HG02981 (cell line): ENCODE results near the gene ANKRD13A.
A peak's percentile ranks its signal among the peaks of the same experiment; 100 is the strongest.

Experiments used
- ATAC-seq: cut with Tn5 transposase; IDR thresholded peaks from one replicate; pipeline ENCODE4 v1.9.1; 2021; ENCODE audit warnings: mild to moderate bottlenecking, moderate library complexity; ENCODE audit not compliant: unreplicated experiment

The ANKRD13A gene

GRCh38 chr12:109998904-109999648 lies at the start of gene ANKRD13A:
Gene ANKRD13A (plus strand): TSS chr12:109999430. CDS start chr12:109999689, 259 bp downstream.
- peak; percentile 38 for ATAC-seq

- ATAC-seq = no peak
Observed at GRCh38 chr12:109950625-109951024, 48.6 kb upstream of the ANKRD13A start.

GRCh38 chr12:109951136-109951535 lies 48.1 kb upstream of the ANKRD13A start:
- ATAC-seq = no peak

GRCh38 chr12:109951751-109952150 lies 47.5 kb upstream of the ANKRD13A start:
- ATAC-seq = no peak

- no peak for ATAC-seq
Observed at GRCh38 chr12:109952160-109952858, 46.9 kb upstream of the ANKRD13A start.

DNA sequence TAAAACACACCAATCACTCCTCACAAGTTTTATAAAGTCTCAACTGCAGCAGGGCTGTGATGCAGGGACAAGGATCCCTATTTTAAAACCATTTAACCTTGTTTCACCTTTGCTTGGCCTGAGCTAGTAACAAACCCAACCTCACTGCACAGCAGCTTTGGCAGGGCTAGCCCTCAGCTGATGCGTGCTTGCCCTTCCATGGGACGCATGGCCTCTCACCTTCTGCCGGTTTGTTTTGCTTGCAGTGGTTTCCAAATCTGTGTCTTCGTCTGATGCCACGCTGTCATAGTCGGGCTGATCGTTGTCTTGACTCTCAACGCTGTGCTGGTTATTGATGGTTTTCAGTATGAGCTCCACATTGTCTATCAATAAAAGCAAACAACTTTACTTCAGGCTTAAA lies 46.4 kb upstream of the ANKRD13A start:
- no peak for ATAC-seq

- no peak for ATAC-seq
Observed at GRCh38 chr12:109953656-109954055, 45.6 kb upstream of the ANKRD13A start.

GRCh38 chr12:109958374-109958773 lies 40.9 kb upstream of the ANKRD13A start:
- ATAC-seq = no peak

GRCh38 chr12:109959411-109960093 lies 39.7 kb upstream of the ANKRD13A start:
- ATAC-seq = no peak

- no peak for ATAC-seq
Observed at GRCh38 chr12:109961201-109961600, 38.0 kb upstream of the ANKRD13A start.

DNA sequence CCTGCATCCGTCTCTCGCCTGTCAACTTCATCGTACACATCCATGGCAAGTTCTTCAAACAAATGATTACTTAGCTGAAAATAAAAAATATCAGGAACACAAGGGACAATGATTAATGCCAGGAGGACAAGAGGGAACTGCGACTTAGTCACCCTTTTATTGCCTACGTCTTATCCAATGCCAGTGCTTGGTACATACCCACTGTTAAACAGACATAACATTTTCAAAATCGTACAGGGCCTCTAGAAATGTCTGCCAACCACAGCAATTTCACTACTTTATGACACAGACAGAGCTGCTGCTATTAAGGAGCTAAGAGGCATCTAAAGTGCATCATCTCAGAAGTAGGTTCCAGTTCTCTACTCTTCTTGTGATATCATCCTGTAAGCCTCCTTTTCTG lies 37.6 kb upstream of the ANKRD13A start:
- ATAC-seq = no peak

GRCh38 chr12:109962398-109962797 lies 36.8 kb upstream of the ANKRD13A start:
- no peak for ATAC-seq

DNA sequence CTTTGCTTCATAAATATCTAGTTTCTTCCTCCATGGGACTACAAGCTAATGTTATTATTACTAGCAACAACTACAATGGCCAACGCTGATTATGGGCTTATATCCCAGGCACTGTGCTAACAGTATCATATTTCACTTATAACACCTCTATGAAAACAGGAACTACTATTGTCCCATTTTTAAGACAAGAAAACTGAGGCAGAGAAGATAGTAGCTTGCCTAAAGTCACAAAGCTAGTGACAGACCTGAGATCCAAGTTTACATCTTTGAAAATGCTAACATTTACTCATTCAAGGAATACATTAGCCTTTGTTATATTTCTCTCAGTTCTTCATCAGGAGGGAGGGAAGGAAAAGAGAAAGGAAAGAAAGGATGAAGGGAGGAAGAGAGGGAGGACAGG lies 35.9 kb upstream of the ANKRD13A start:
- no peak for ATAC-seq

DNA sequence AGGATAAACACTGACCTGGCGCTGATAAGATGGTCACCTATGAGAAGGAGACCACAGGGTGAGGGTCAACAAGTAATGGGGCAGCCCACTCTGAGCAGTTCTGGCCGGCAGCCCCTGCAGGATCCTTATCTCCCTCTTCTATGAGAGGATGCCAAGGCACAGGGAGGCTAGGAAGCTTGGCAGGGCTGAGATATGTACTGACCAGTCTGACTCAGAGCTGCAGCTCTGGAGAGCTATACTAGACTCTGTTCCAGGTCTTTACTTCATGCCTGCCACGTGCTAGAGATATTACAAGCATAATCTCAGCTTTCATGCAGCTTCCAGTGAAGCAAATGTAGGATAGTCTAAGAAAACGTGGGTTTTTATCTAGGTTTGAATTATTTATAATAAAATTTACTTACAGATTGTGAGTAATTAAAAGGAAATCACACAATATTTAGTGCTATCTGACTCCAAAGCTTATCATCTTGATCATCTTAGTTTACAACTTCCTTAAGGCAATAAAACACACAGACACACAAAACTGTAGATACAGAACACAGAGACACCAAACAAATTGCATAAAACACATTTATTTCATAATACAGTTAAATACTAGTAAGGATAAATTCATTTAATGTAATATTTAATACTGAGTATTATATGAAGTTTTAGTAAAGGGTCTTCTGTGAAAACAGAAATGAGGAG lies 35.3 kb upstream of the ANKRD13A start:
- ATAC-seq = no peak

- ATAC-seq = no peak
Observed at GRCh38 chr12:109966546-109966945, 32.7 kb upstream of the ANKRD13A start.

DNA sequence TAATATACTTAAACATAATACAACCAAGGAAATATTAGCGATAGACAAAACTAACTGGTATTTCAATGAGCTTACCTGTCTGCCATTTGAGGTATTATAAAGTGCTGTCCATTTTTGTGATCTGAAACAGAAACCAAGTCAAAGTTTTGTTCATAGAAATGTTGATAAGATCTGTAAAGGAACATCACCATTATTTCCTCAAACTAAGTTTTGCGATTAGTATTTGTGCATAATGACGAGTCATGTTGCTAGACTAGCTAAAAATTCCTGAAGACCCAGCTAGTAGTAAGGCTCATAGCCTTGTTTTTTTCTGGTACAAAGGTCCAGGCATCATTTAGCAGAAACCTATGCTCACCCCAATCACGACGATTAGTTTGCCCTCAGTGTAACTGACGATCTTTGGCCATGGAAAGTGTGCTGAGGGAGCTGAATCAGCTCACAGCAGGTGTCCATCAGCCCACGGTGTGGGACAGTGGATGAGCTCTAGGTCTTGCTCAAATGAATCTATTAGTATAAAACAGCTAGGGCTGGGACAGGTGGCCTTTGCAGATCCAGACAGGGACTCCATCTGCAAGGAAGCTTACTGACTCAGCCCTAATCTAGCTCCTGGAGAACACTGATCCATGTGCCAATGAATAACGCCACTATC lies 31.7 kb upstream of the ANKRD13A start:
- no peak for ATAC-seq

DNA sequence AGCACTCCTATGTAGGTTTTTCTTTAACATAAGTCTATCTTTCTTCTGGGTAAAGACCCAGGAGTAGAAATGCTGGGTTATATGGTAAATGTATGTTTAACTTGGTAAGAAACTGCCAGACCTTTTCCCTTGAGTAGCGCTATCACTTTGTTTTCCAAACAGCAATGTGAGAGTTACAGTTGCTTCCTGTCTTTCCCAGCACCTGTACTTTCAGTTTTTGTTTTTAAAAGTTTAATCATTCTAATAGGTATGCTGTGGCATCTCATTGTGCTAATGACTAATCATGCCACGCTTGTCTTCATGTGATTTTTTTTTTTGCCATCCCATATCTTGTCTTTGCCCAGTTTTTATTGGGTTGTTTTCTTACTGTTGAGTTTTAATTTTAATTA lies 31.2 kb upstream of the ANKRD13A start:
- ATAC-seq = no peak

GRCh38 chr12:109968801-109969200 lies 30.4 kb upstream of the ANKRD13A start:
- no peak for ATAC-seq

GRCh38 chr12:109972821-109973220 lies 26.4 kb upstream of the ANKRD13A start:
- no peak for ATAC-seq

GRCh38 chr12:109981311-109981710 lies 17.9 kb upstream of the ANKRD13A start:
- ATAC-seq = no peak

GRCh38 chr12:109982210-109982609 lies 17.0 kb upstream of the ANKRD13A start:
- no peak for ATAC-seq
